ENCODE results near the gene ZMYND8.
"Not testable (repeated sequence)": the region's sequence is repeated elsewhere in the genome, so short reads cannot be mapped to it uniquely, and the experiment has no call there.

The ZMYND8 gene

GRCh38 chr20:47212606-47213207, 143.8 kb downstream of the ZMYND8 start:
- H3K4me3 ChIP-seq (replicated peaks; ENCODE audit: low read depth, low read length) = no peak overlapping the region
- no peak for TF ChIP-seq CTCF (IDR thresholded peaks at IDR 0.05; ENCODE audit: low read length, missing control alignments)
- no peak for DNase-seq (ENCODE audit: low read depth)

DNA sequence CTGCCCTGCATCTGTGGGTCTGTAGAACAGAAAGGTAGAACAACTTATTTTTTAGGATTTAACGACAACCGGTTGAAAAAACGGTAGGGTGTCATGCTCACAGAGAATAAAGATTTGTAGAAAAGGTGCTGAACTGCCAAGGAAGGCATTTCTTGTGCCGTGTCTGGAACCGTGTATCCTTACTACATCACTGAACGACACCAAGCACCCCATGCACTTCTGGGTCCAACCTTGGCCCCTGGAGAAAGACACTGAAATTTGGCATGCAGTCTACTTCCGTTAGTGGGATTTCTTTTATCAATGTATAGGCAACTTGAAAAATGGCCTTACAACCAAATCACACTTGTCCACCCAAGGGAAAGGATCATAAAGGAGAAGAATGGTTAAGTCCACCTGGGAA, 145.5 kb downstream of the ZMYND8 start:
- no peak for DNase-seq (ENCODE audit: low read depth)
- no peak overlapping the region for H3K4me3 ChIP-seq (replicated peaks; ENCODE audit: low read depth, low read length)
- no peak for TF ChIP-seq CTCF (IDR thresholded peaks at IDR 0.05; ENCODE audit: low read length, missing control alignments)

GRCh38 chr20:47210470-47210869, 146.0 kb downstream of the ZMYND8 start:
- TF ChIP-seq CTCF (IDR thresholded peaks at IDR 0.05; ENCODE audit: low read length, missing control alignments) = no peak
- DNase-seq (ENCODE audit: low read depth) = no peak
- H3K4me3 ChIP-seq (replicated peaks; ENCODE audit: low read depth, low read length) = no peak overlapping the region

DNA sequence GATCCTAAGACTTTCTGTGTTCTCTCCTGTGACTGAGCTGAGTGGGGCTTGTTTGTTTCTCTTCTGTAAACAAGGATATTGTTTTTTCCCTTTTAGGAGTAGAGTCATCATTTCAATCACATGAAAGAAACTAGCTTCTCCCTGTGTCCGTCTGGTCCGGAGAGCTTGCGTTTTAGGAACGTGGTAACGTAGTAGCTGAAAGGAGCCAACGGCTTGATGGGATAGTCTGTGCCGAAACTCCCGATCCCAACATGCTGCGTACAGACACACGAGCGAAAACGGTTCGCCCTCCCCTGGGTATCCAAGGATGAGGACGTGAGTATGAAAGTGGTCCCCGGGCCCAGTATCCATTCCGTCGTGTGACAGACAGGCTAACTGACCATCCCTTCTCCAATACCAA, 146.5 kb downstream of the ZMYND8 start:
- H3K4me3 ChIP-seq (replicated peaks; ENCODE audit: low read depth, low read length) = no peak overlapping the region
- no peak for TF ChIP-seq CTCF (IDR thresholded peaks at IDR 0.05; ENCODE audit: low read length, missing control alignments)
- DNase-seq (ENCODE audit: low read depth) = no peak

GRCh38 chr20:47208534-47209174, 147.8 kb downstream of the ZMYND8 start:
- H3K4me3 ChIP-seq (replicated peaks; ENCODE audit: low read depth, low read length) = no peak overlapping the region
- TF ChIP-seq CTCF (IDR thresholded peaks at IDR 0.05; ENCODE audit: low read length, missing control alignments) = no peak
- DNase-seq (ENCODE audit: low read depth) = no peak

- no peak for TF ChIP-seq CTCF (IDR thresholded peaks at IDR 0.05; ENCODE audit: low read length, missing control alignments)
- DNase-seq (ENCODE audit: low read depth) = no peak
- H3K4me3 ChIP-seq (replicated peaks; ENCODE audit: low read depth, low read length) = no peak overlapping the region
Observed at GRCh38 chr20:47206962-47207641, 149.4 kb downstream of the ZMYND8 start.

GRCh38 chr20:47206552-47206951, 149.9 kb downstream of the ZMYND8 start:
- not testable (repeated sequence) for DNase-seq (ENCODE audit: low read depth); H3K4me3 ChIP-seq (replicated peaks; ENCODE audit: low read depth, low read length)
